ENCODE results near the gene UNC80.

The UNC80 gene

DNA sequence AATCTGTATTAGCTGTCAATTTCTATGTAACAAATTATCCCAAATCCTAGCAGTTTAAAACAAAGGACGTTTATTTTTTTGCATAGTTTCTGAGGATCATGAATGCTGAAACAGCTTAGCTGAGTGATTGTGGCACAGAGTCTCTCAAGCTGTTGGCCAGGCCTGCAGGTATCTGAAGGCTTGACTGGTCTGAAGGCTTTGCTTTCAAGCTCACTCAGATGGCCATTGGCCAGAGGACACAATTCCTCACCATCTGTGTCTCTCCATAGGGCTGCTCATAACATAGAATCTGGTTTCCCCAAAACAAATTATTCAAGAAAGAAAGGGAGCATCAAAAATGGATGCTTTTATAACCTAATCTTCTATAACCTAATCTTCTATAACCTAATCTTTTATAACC lies 33.7 kb downstream of the UNC80 start:
- DNase-seq (ENCODE audit: low read depth in 1 of 2, low spot score in 1 of 2): no peak

DNA sequence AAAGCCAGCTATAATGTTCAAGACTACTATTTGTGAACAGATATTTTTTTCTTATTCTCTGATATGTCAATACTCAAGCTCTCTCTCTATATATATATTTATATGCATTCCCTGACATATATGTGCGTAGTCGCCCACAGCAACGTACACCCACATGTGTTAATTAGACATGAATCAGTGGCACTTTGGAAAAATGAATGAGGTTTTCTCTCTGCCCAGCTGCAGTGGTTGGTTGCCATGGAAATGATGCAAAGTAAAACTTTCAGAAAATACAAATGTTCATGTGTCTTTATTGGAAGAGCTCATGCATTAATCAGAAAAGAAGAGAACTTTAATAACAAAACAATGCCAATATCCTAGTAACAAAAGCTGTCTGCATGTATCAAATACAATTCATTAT lies 34.7 kb downstream of the UNC80 start:
- no peak for DNase-seq (ENCODE audit: low read depth in 1 of 2, low spot score in 1 of 2)

DNA sequence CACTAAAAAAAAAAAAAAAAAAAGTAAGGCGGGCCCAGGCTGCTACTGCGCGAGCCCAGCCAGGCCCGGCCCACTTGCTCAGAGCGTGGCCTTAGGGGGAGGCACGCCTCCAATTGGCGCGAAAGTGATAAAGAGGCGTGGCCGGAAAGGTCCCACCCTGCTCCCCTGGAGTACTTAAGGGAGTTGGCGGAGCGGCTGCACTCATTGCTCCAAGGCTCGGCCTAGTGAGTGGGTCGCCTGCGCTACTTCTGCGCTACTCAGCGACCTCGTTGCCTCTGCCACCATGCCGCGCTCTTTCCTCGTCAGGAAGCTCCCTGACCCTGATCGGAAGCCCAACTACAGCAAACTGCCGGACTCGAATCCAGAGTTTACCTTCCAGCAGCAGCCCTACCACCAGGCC lies 36.9 kb downstream of the UNC80 start:
- no peak for DNase-seq (ENCODE audit: low read depth in 1 of 2, low spot score in 1 of 2)

DNA sequence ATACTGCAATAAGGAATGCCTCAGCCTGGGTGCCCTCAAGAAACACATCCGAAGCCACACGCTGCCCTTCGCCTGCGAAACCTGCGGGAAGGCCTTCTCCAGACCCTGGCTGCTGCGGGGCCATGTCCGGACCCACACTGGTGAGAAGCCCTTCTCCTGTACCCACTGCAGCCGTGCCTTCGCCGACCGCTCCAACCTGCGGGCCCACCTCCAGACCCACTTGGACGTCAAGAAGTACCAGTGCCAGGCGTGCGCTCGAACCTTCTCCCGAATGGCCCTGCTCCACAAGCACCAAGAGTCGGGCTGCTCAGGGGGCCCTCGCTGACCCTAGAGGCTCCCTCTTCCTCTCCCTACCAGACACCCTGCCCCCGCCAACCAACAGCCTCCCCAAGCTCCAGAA lies 37.6 kb downstream of the UNC80 start:
- no peak for DNase-seq (ENCODE audit: low read depth in 1 of 2, low spot score in 1 of 2)

DNA sequence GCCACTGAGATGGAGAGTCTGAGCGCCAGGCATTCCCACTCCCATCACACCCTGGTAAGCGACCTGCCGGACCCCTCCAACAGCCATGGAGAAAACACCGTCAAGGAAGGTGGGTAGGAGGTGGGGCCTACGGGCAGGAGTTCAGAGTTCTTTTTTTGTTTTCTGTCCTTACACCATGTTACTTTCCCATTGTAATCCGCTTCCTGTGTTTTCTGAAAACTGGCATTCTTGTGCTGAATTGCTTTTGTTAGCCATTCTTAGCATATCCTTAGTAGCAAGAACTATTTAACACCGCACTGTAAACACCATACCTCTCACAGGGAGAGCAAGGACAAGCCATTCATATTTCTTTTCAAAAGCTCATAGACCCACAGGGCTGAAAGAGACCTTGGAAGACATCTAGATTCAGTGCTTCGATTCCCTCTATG lies 46.2 kb downstream of the UNC80 start:
- no peak for DNase-seq (ENCODE audit: low read depth in 1 of 2, low spot score in 1 of 2)

DNA sequence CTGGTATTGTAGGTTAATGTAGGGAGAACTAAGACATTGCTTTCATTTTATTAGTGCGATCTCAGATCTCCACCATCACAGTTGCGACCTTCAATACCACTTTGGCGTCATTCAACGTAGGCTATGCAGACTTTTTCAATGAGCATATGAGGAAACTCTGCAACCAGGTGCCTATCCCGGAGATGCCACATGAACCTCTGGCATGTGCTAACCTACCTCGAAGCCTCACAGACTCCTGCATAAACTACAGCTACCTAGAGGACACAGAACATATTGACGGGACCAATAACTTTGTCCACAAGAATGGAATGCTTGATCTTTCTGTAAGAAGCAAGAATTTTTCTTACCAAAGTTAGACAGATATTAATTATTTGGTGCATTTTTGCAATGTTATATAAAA lies 47.3 kb downstream of the UNC80 start:
- no peak for DNase-seq (ENCODE audit: low read depth in 1 of 2, low spot score in 1 of 2)

DNA sequence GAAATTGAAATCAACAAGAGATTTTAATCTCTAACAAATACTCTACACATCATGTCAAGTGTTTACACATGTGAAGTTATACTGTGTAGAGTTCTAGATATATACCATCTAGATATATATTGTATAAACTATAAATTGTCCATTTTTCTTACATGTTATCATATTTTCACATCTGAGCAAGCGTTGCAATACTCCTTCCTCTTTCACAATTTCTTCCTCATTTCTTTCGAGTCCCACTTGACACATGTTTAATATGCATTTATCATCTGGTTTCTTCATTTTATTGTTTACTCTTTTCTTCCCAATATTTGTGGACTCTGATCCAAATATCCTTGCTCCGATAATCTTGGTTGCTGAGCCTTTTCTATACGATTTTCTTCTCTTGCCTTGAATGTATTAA lies 50.2 kb downstream of the UNC80 start:
- no peak for DNase-seq (ENCODE audit: low read depth in 1 of 2, low spot score in 1 of 2)

DNA sequence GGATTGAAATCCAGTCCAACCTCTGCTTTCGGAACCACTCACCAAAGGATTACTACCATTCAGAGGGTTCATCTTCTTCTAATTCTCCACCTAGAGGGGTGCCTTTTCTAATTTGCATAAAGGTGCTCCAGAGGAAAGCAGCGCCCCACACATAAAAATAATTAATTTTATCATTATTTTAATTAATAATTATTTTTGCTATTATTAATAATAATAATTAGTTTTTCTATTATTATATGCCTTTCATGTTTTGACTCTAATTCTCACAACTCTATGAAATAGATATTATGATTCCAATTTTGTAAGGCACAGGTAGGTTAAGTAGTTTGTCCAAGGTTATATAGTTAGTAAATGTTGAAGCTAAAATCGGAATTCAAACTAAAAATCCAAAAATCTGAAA lies 51.9 kb downstream of the UNC80 start:
- no peak for DNase-seq (ENCODE audit: low read depth in 1 of 2, low spot score in 1 of 2)

DNA sequence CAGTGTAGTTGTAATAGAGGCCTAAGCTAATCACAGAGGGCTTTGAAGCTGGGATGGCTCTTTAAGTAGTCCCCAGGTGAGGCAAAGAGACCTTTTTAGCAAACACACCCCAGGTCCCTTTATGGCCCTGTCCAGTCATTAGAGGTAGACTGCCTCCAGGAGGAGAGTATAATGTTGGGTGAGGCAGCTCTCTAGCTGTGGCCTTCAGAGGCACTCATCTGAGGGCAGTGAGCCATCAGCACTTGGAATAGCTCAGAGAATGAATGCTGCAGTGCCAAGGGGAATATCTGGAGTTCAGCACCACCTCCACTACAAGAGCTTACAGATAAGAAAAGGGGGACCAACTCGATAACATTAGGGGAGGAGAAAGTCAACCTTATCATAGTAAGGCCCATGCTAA lies 52.8 kb downstream of the UNC80 start:
- no peak for DNase-seq (ENCODE audit: low read depth in 1 of 2, low spot score in 1 of 2)

DNA sequence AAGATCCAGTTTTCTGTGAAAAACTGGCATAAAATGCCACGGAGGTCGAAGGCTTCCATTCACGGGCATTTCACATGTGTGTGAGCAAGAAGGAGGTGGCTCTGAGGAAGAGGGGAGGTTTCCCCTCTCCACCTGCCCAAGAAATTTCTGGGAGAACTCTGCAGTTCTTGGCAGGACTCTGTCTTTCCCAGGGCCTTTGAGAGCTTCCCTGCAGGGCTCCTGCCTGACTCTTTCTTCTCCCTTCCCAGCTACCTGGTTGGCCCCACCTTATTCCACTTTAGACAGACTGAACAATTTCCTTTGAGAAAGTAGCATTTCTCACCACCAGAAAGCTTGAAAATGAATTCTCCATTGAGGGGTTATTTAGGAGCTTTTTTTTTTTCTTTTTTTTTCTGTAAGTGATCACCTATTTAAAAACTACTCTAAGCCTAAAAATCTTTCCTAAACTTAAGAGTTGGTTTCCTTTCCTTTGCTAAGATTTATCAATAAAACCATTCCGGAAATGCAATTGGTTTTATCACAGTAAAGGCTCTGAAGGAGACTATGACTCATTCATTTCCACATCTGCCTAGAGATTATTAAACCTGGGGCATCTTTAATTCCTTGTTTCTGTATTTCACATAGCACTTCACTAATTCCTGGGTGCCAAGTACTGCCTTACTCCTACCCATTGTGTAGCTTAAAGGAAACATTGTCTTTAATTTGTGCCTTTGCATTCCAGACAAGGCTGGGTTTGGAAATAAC lies 59.3 kb downstream of the UNC80 start:
- no peak for DNase-seq (ENCODE audit: low read depth in 1 of 2, low spot score in 1 of 2)

DNA sequence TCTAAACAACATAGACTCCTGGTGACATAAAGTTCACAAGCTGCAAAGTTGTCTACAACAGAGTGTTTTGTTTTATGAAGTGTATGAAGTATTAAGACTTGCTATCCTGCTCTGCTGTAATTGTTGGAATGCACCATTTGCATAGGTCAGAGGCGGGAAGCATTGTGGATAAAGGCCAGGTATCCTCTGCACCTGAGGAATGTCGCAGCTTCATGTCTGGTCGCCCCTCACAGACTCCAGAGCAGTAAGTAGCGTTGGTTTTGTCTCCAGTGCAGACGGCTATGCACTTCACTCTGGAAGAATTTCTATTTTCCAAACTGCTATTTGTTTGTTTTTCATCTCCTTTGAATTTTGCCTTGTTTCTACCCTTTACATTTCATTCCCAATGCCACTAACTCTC lies 63.1 kb downstream of the UNC80 start:
- no peak for DNase-seq (ENCODE audit: low read depth in 1 of 2, low spot score in 1 of 2)

DNA sequence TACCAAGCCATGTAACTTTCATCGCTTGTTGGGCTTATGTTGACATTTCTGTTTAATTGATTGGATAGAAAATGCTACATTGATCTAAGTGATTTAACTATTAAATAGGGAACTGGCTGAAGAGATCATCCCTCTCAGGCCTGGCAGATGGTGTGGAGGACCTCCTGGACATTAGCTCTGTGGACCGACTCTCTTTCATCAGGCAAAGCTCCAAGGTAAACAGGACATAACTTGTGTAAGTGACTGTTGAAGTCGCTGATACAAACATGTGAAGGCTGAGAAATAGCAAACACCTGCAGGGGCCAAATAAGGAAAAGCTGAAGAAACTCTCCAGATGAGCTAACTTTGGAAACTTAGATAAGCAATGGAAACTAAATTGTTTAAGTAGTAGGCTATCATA lies 68.8 kb downstream of the UNC80 start:
- DNase-seq (ENCODE audit: low read depth in 1 of 2, low spot score in 1 of 2): no peak

DNA sequence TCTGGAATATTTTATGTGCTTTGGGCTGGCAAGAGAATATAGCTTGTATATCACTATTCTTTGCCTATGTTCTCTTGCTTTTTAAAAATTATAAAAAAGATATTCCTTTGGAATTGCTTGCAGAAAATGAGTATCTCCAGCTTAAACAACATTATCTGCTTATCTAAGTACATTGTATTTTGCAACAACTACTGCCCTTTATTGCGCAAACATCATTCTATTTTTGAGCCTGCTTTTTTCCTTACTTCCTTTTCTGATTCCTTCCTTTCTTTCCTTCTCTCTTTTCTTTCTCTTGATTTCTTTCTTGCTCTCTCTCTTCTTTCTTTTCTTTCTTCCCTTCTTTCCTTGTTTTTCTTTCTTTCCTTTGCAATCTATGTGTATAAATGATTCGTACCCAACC lies 74.0 kb downstream of the UNC80 start:
- DNase-seq (ENCODE audit: low read depth in 1 of 2, low spot score in 1 of 2): no peak

DNA sequence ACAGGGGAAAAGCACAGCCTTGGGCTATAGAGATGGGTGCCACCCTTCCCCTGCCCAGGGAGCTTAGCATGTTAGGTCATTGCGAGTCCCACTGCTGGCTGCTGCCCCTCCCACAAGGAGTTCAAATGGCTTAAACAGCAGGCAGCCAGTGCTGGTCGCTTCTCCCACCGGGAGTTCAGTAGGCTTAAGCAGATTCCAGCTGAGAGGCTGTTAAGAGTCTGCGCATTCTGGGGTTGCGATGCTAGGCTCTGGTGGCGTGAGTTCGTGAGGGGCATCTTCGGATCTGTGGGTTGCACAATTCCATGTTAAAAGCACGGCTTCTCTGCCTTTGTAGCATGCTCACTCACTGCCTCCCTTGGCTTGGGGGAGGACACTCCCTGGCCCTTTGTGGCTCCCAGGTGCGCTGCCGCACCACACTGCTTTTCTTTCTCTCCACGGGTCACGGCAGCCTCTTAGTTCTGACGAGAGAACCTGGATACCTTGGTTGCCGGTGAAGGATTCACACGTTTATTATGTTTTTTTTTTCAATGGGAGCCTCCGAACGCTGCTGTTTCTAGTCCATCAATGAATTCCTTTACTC lies 93.2 kb downstream of the UNC80 start:
- no peak for DNase-seq (ENCODE audit: low read depth in 1 of 2, low spot score in 1 of 2)

DNA sequence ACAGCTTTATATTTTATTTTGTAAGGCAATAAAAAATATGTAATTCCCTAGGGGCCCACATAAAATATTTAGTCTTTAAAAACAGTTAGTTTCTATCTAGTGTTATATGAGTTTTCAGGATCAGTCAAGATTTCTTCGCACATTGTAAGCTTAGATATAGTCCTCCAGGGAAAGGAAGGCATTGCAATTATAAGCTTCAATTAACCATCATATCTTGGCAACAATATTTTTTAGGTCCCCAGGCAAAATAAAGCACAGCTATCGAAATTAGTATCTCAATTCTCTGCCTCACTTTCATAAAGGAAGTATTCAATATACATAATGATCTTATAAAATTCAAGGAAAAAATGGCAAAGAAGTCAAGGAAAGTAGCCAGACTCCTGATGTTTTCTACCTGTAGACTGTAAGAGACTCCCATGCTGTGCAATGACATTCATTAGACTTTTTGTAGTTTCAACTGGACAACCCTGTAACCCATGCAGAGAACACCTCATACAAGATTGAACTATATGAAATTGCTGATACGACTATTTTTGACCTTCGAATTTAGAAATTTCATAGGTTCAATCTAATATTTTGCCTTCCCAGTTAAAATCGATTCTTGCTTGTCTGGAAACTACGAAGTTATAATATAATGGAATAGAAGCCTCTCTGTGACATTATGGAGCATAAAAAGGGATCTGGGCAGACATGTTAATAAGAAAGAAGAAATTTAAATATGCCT lies 96.8 kb downstream of the UNC80 start:
- DNase-seq (ENCODE audit: low read depth in 1 of 2, low spot score in 1 of 2): no peak

DNA sequence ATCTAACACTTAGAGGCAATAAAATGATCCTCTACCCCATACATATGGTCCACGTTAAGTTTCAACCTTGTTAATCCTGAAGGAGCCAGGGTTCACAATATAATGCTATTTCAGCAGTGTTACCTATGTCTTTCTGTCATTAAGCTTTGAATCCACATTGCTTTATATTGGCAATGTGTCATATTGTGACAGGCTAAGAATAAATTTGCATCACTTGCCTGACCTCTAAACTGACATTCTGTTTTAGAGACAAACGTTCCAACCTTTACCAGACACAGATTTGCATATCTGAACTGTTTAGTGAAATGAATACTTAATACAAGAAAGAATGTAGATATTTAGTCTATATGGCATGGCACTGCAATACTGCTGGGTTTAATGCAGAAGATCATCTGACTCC lies 98.4 kb downstream of the UNC80 start:
- DNase-seq (ENCODE audit: low read depth in 1 of 2, low spot score in 1 of 2): no peak

DNA sequence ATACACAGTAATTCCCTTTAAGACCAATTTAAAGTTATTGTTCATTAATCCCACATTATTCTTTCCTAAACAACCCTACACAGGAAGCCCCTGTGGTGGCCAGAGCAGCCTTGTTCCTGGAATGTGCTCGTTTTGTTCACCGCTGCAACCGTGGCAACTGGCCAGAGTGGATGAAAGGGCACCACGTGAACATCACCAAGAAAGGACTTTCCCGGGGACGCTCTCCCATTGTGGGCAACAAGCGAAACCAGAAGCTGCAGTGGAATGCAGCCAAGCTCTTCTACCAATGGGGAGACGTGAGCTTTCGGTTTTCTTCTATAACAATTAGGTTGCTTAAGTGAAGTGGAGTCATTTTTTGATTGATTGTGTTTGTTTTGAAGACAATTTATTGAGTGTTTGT lies 101.0 kb downstream of the UNC80 start:
- no peak for DNase-seq (ENCODE audit: low read depth in 1 of 2, low spot score in 1 of 2)

DNA sequence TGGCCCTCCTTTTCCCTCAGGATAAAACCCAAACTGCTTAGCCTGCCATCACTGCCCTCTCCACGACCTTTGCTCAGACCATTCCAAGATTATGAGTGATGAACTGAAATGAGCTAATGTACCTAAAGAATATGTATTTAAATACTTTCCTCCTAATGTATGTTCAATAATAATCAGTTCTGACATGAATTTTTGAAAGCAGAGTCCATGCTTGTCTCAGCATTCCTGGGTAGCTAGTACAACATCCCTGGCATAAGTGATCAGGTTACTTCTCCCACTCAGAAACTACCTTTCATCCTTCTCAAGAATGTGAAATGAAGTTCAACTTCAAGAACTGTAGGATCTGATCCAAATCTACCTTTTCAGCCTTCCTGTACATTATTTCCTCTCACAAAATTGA lies 103.6 kb downstream of the UNC80 start:
- no peak for DNase-seq (ENCODE audit: low read depth in 1 of 2, low spot score in 1 of 2)

DNA sequence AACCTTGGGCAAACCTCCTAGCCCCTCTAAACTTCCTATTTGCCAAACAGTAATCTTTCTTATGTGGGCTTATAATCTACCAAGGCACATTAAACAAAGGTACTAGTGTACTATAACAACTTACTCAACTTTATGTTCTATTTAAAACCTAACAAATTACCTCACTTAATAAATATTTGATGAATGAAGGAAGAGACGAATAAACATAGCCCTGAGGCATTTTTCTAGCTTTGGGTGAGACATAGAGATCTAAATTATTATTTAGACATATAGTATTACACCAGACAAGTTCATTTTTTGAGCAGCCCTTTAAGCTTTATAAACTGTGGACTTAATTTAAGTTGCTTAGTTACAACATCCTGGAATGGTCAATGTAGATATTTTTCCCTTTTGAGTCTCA lies 104.6 kb downstream of the UNC80 start:
- DNase-seq (ENCODE audit: low read depth in 1 of 2, low spot score in 1 of 2): no peak

DNA sequence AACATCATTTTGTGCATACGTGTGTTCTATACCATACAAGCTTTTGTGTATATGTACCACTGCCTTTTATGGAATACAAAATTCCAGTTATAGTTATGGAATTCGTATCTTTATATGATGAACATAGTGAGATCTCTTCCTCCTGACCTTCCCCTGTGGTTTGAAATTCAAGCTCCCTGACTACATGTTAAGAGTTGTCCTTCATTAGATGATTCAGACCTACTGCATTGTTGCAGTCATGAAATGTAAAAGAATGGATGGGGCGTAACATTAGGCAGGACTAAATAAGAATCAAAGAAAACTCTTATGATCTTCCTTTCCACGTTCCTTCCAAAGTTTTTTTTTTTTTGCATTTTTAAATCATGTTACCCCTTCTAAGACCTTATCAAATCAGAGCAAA lies 107.1 kb downstream of the UNC80 start:
- no peak for DNase-seq (ENCODE audit: low read depth in 1 of 2, low spot score in 1 of 2)

DNA sequence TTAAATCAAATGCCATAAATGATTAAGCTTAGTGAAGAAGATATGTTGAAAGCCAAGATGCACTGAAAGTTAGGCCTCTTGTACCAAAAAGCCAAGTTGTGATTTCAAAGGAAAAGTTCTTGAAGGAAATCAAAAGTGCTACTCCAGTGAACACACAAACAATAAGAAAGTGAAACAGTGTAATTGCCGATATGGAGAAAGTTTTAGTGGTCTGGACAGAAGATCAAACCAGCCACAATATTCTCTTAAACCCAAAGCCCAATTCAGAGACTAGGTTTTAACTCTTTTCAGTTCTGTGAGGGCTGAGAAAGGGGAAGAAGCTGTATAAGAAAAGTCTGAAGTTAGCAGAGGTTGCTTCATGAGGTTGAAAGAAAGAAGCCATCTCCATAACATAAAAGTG lies 129.0 kb downstream of the UNC80 start:
- no peak for DNase-seq (ENCODE audit: low read depth in 1 of 2, low spot score in 1 of 2)

DNA sequence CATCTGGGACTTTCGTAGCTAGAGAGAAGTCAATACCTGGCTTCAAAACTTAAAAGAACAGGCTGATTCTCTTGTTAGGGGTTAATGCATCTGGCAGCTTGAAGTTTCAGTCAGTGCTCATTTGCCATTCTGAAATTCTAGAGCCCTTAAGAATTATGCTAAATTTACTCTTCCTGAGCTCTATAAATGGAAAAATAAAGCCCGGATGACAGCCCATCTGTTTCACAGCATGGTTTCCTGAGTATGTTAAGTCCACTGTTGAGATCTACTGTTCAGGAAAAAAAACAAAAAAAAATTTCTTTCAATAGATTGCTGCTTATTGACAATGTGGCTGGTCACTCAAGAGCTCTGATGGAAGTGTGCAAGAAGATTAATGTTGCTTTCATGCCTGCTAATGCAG lies 129.5 kb downstream of the UNC80 start:
- DNase-seq (ENCODE audit: low read depth in 1 of 2, low spot score in 1 of 2): no peak

DNA sequence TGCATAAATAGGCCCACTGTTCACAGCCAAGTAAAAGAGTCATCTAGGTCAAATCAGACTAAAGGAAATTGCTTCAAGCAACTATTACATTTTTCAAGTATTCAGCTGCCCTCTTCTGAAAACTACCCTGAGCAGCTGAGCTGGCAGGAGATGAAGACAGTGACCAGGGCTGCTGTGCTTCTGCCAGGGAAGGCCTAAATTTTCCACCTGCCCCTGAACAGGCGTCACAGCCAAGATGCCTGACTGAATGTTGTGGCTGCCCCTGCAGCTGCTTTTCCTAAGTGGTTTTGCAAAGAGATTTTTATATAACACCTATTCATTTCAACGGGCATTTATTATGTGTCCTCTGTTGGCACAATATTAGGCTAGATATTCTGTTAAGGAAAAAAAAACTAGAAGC lies 134.1 kb downstream of the UNC80 start:
- DNase-seq (ENCODE audit: low read depth in 1 of 2, low spot score in 1 of 2): no peak
